ENCODE measurements around the gene ADAMTS5.

The ADAMTS5 gene

GRCh38 chr21:26967062-26967913 lies at the start of gene ADAMTS5:
ADAMTS5 (minus strand) TSS chr21:26967088; CDS start chr21:26966391, 697 bp downstream.
- DNase-seq (ENCODE audit: low read depth in 2 of 2): no peak

- DNase-seq (ENCODE audit: low read depth in 2 of 2): no peak
These were observed 34.6 kb upstream of the ADAMTS5 start for GRCh38 chr21:27001526-27001925.

GRCh38 chr21:26983576-26983975 lies 16.7 kb upstream of the ADAMTS5 start:
- no peak for DNase-seq (ENCODE audit: low read depth in 2 of 2)

GRCh38 chr21:26982767-26983166 lies 15.9 kb upstream of the ADAMTS5 start:
- DNase-seq (ENCODE audit: low read depth in 2 of 2): no peak

GRCh38 chr21:26977746-26978145 lies 10.9 kb upstream of the ADAMTS5 start:
- no peak for DNase-seq (ENCODE audit: low read depth in 2 of 2)

- no peak for DNase-seq (ENCODE audit: low read depth in 2 of 2)
These were observed 6.3 kb upstream of the ADAMTS5 start for GRCh38 chr21:26973226-26973625.

GRCh38 chr21:26972192-26972591 lies 5.3 kb upstream of the ADAMTS5 start:
- no peak for DNase-seq (ENCODE audit: low read depth in 2 of 2)

- DNase-seq (ENCODE audit: low read depth in 2 of 2): no peak
These were observed 3.3 kb upstream of the ADAMTS5 start for GRCh38 chr21:26969971-26970725.

- no peak for DNase-seq (ENCODE audit: low read depth in 2 of 2)
These were observed 233 bp downstream of the ADAMTS5 start for GRCh38 chr21:26966649-26967061.

- DNase-seq (ENCODE audit: low read depth in 2 of 2): no peak
These were observed 844 bp downstream of the ADAMTS5 start for GRCh38 chr21:26965907-26966581.

GRCh38 chr21:26965040-26965906 lies 1.6 kb downstream of the ADAMTS5 start:
- DNase-seq (ENCODE audit: low read depth in 2 of 2): no peak

GRCh38 chr21:26964170-26964778 lies 2.6 kb downstream of the ADAMTS5 start:
- DNase-seq (ENCODE audit: low read depth in 2 of 2): no peak

GRCh38 chr21:26962621-26963181 lies 4.2 kb downstream of the ADAMTS5 start:
- no peak for DNase-seq (ENCODE audit: low read depth in 2 of 2)

- no peak for DNase-seq (ENCODE audit: low read depth in 2 of 2)
These were observed 5.2 kb downstream of the ADAMTS5 start for GRCh38 chr21:26961698-26962097.

- no peak for DNase-seq (ENCODE audit: low read depth in 2 of 2)
These were observed 8.1 kb downstream of the ADAMTS5 start for GRCh38 chr21:26958788-26959187.

- DNase-seq (ENCODE audit: low read depth in 2 of 2): no peak
These were observed 10.1 kb downstream of the ADAMTS5 start for GRCh38 chr21:26956813-26957212.

GRCh38 chr21:26956216-26956615 lies 10.7 kb downstream of the ADAMTS5 start:
- no peak for DNase-seq (ENCODE audit: low read depth in 2 of 2)

- no peak for DNase-seq (ENCODE audit: low read depth in 2 of 2)
These were observed 12.2 kb downstream of the ADAMTS5 start for GRCh38 chr21:26954662-26955121.

- no peak for DNase-seq (ENCODE audit: low read depth in 2 of 2)
These were observed 14.4 kb downstream of the ADAMTS5 start for GRCh38 chr21:26952374-26953066.

GRCh38 chr21:26949830-26950229 lies 17.1 kb downstream of the ADAMTS5 start:
- no peak for DNase-seq (ENCODE audit: low read depth in 2 of 2)

Data from stimulated activated CD8-positive, alpha-beta memory T cell treated with anti-CD3 and anti-CD28 coated beads, Interleukin-2, amount 100 ng/mL, for 1 hour (primary cell).